ENCODE data around the gene TENT5A.

TENT5A gene

GRCh38 chr6:81752084-81752920, at the start of gene TENT5A:
Gene TENT5A (minus strand): TSS chr6:81752681. CDS start chr6:81752141, 540 bp downstream.
- DNase-seq (ENCODE audit: low read depth), result no peak
- no peak for TF ChIP-seq CTCF (IDR thresholded peaks at IDR 0.05; ENCODE audit: control insufficient read depth, extremely low read depth, insufficient read depth)
- H3K4me3 ChIP-seq (ENCODE audit: low read depth, low read length), result peak within 1 kb of the TSS; percentile 52

- no peak for TF ChIP-seq CTCF (IDR thresholded peaks at IDR 0.05; ENCODE audit: control insufficient read depth, extremely low read depth, insufficient read depth)
- no peak for DNase-seq (ENCODE audit: low read depth)
- no peak overlapping the region for H3K4me3 ChIP-seq (ENCODE audit: low read depth, low read length)
Measured at GRCh38 chr6:81801489-81801888, 49.0 kb upstream of the TENT5A start.

- DNase-seq (ENCODE audit: low read depth), result no peak
- H3K4me3 ChIP-seq (ENCODE audit: low read depth, low read length), result no peak overlapping the region
- TF ChIP-seq CTCF (IDR thresholded peaks at IDR 0.05; ENCODE audit: control insufficient read depth, extremely low read depth, insufficient read depth), result no peak
Measured at GRCh38 chr6:81800666-81801065, 48.2 kb upstream of the TENT5A start.

GRCh38 chr6:81799323-81799722, 46.8 kb upstream of the TENT5A start:
- no peak for TF ChIP-seq CTCF (IDR thresholded peaks at IDR 0.05; ENCODE audit: control insufficient read depth, extremely low read depth, insufficient read depth)
- DNase-seq (ENCODE audit: low read depth), result no peak
- H3K4me3 ChIP-seq (ENCODE audit: low read depth, low read length), result no peak overlapping the region

- no peak for DNase-seq (ENCODE audit: low read depth)
- H3K4me3 ChIP-seq (ENCODE audit: low read depth, low read length), result no peak overlapping the region
- no peak for TF ChIP-seq CTCF (IDR thresholded peaks at IDR 0.05; ENCODE audit: control insufficient read depth, extremely low read depth, insufficient read depth)
Measured at GRCh38 chr6:81797591-81797990, 45.1 kb upstream of the TENT5A start.

- no peak for DNase-seq (ENCODE audit: low read depth)
- no peak overlapping the region for H3K4me3 ChIP-seq (ENCODE audit: low read depth, low read length)
- no peak for TF ChIP-seq CTCF (IDR thresholded peaks at IDR 0.05; ENCODE audit: control insufficient read depth, extremely low read depth, insufficient read depth)
Measured at GRCh38 chr6:81795890-81796289, 43.4 kb upstream of the TENT5A start.

Data from LNCaP clone FGC (cell line).